Lower leg skin (tissue), 4 donors: ENCODE results near the gene EEIG2. TPM values are rescaled to one million over a fixed set of nuclear protein-coding genes. Genes with fewer than 3 reads are reported as not detected.
"Not testable (repeated sequence)": the region's sequence is repeated elsewhere in the genome, so short reads cannot be mapped to it uniquely, and the experiment has no call there.

Experiments
- DNase-seq, 2 donors: peaks; one replicate each; pipeline ENCODE4 v3.0.0-alpha.2; 2019; ENCODE audit warnings: low spot score in 2 of 2
- H3K4me3 ChIP-seq: fragments of 200-600 bp; sonication (generic); 2 replicates; pipeline ENCODE4 v1.5.1; 2017; ENCODE audit warnings: mild to moderate bottlenecking, low read depth; ENCODE audit not compliant: poor library complexity, severe bottlenecking
- CTCF ChIP-seq, 3 donors: fragments of 450-650 bp; IDR thresholded peaks; one replicate each; pipeline ENCODE4 v1.5.1; 2016; ENCODE audit warnings: antibody characterized with exemption in 3 of 3, mild to moderate bottlenecking in 3 of 3, moderate library complexity in 2 of 3
- POLR2A ChIP-seq, 2 donors: fragments of 450-650 bp; IDR thresholded peaks; one replicate each; pipeline ENCODE4 v1.6.1; 2016 to 2017; ENCODE audit warnings: antibody characterized with exemption in 2 of 2, mild to moderate bottlenecking in 1 of 2, moderate library complexity in 1 of 2
- WGBS, 2 donors: methylation state at CpG; one replicate each; pipeline ENCODE4 v1.1.5; 2018; 5-methylcytosine and 5-hydroxymethylcytosine counted together
- intact Hi-C: fragments of 100-400 bp; cut with DNase I; formaldehyde crosslinking; loops from one replicate; pipeline ENCODE4 v1.15.0; 2023; ENCODE audit warnings: low total_unique reads
- total RNA-seq, 4 donors: library from RNA; depleted of rRNA; stranded (reverse); fragments of >200 nt; gene quantifications; one replicate each; pipeline ENCODE4 v1.1.0, GENCODE V29; 2016

The EEIG2 gene
- total RNA-seq, 4 donors from 2014 or later, result 4.8 to 7.3 (median 5.5) TPM

DNA sequence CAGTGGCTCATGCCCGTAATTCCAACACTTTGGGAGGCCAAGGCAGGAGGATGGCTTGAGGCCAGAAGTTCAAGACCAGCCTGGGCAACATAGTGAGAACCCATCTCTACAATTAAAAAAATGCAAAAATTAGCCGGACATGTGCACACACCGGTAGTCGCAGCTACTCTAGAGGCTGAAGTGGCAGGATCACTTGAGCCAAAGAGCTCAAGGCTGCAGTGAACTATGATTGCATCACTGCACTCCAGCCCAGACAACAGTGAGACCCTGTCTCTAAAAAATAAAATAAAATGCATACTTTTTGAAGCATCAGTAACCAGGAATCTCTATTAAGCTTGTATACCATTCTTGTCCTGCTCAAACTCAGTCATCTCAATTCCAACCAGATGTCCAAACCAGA lies 27.2 kb upstream of the EEIG2 start:
- intact Hi-C loops, result no loop called here
- DNase-seq, result no peak
- WGBS, 2 donors, result 68 to 75% methylated on average over 4 of the region's 4 CpGs
- TF ChIP-seq CTCF (IDR thresholded peaks at IDR 0.05), result no peak
- TF ChIP-seq POLR2A (IDR thresholded peaks at IDR 0.05), result no peak
- H3K4me3 ChIP-seq, result no peak overlapping the region

GRCh38 chr1:108533351-108534083 lies 26.4 kb upstream of the EEIG2 start:
- no peak for DNase-seq
- TF ChIP-seq CTCF (IDR thresholded peaks at IDR 0.05), result no peak
- H3K4me3 ChIP-seq, result no peak overlapping the region
- intact Hi-C loops, result no loop called here
- 37 to 40% methylated on average over 10 of the region's 10 CpGs for WGBS, 2 donors

DNA sequence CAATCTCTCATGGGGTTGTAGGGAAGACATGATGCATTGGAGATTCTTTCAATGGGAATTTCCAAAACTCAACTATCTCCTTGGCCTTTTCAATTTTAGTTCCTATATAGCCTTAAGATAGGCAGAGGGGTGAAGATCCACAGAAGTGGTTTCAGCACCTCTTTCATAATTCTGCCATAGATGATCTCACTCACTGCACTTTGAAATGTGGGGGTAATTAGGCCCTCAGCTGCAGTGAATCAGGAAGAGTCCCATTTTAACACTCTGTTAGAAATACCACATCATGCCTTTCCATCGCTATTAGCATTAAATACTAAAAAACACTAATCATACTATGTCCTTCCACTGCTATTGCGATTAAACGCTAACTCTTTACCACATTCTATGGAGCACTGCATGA lies 25.1 kb upstream of the EEIG2 start:
- intact Hi-C loops, result no loop called here
- TF ChIP-seq POLR2A (IDR thresholded peaks at IDR 0.05), result no peak
- TF ChIP-seq CTCF (IDR thresholded peaks at IDR 0.05), result no peak
- WGBS, 2 donors, result 96 to 97% methylated on average over 3 of the region's 3 CpGs
- no peak for DNase-seq
- no peak overlapping the region for H3K4me3 ChIP-seq

DNA sequence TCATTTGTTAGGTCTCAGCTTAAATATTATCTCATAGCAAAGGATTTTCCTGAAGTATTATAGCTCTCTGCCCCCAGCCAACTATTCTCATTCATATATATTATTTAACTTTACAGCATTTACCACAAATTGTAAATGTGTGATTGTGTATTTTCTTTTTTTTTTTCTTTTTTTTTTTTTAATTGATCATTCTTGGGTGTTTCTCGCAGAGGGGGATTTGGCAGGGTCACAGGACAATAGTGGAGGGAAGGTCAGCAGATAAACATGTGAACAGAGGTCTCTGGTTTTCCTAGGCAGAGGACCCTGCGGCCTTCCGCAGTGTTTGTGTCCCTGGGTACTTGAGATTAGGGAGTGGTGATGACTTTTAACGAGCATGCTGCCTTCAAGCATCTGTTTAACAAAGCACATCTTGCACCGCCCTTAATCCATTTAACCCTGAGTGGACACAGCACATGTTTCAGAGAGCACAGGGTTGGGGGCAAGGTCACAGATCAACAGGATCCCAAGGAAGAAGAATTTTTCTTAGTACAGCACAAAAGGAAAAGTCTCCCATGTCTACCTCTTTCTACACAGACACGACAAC lies 24.5 kb upstream of the EEIG2 start:
- intact Hi-C loops, H3K4me3 ChIP-seq, DNase-seq: not testable (repeated sequence)
- 81 to 84% methylated on average over 6 of the region's 6 CpGs for whole genome bisulfite sequencing, 2 donors

DNA sequence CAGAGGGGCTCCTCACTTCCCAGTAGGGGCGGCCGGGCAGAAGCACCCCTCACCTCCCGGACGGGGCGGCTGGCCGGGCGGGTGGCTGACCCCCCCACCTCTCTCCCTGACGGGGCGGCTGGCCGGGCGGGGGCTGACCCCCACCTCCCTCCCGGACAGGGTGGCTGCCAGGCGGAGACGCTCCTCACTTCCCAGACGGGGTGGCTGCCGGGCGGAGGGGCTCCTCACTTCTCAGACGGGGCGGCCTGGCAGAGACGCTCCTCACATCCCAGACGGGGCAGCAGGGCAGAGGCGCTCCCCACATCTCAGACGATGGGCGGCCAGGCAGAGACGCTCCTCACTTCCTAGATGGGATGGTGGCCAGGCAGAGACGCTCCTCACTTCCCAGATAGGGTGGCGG lies 23.9 kb upstream of the EEIG2 start:
- 93 to 98% methylated on average over 2 to 16 of the region's 27 CpGs for WGBS, 2 donors
- DNase-seq, intact Hi-C loops, H3K4me3 ChIP-seq: not testable (repeated sequence)

DNA sequence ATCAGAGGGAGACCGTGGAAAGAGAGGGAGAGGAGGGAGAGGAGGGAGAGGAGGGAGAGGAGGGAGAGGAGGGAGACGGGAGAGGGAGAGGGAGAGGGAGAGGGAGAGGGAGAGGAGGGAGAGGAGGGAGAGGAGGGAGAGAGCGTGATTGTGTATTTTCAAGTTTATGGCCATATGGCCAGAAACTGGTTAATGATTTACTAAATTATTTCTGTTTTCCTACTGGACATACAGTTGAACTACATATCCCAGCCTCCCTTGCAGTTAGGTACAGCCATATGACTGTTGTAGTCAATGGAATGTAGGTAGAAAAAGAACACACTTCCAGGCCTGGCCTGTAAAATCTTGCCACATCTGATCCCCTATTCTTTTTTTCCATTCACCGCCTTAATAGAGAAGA lies 23.1 kb upstream of the EEIG2 start:
- intact Hi-C loops, DNase-seq, H3K4me3 ChIP-seq: not testable (repeated sequence)
- 85% methylated on average over 3 to 4 of the region's 4 CpGs for WGBS, 2 donors

GRCh38 chr1:108537976-108538375 lies 21.9 kb upstream of the EEIG2 start:
- H3K4me3 ChIP-seq, result no peak overlapping the region
- 6 to 32% methylated on average over 1 of the region's 1 CpG for WGBS, 2 donors
- DNase-seq, result no peak
- TF ChIP-seq CTCF (IDR thresholded peaks at IDR 0.05) (no peak), POLR2A (IDR thresholded peaks at IDR 0.05) (no peak)
- intact Hi-C loops, result no loop called here
